ENCODE data around the gene APIP. TPM values are rescaled to one million over a fixed set of nuclear protein-coding genes. Genes with fewer than 3 reads are reported as not detected.

APIP gene
- polyA plus RNA-seq, 1 of the 3 experiments (the other 2 are of a cell fraction): 21.3 TPM

- ChIA-PET CTCF (no interaction called here), POLR2A (no interaction called here)
- H3K27me3 ChIP-seq (ENCODE audit: insufficient read depth): peaks cover 14% of the 10 kb centered on the region; the same call in 1 of the 2 replicates
- H3K4me1 ChIP-seq (ENCODE audit: control insufficient read depth in 1 of 2, insufficient read depth in 2 of 2, low read depth in 1 of 2, low read length in 1 of 2): no peaks in the 10 kb centered on the region
- 84% methylated on average over 3 of the region's 3 CpGs for WGBS (ENCODE audit: low lambda C conversion rate)
- no peaks in the 10 kb centered on the region for H3K36me3 ChIP-seq (replicated peaks in 1 of 2; ENCODE audit: control insufficient read depth in 1 of 2, insufficient read depth in 2 of 2, low read length in 1 of 2)
- H3K79me2 ChIP-seq (ENCODE audit: insufficient read depth): no peaks in the 10 kb centered on the region
- no peak overlapping the region for H3K27ac ChIP-seq (ENCODE audit: low read depth in 2 of 2, low read length in 1 of 2)
- H4K20me1 ChIP-seq (ENCODE audit: insufficient read depth): no peaks in the 10 kb centered on the region
- no peak for DNase-seq
- no peaks in the 10 kb centered on the region for H3K9me2 ChIP-seq
- no peak overlapping the region for H3K4me2 ChIP-seq
- no peaks in the 10 kb centered on the region for H3F3A ChIP-seq (replicated peaks; ENCODE audit: insufficient read depth)
- no peak overlapping the region for H3K4me3 ChIP-seq (ENCODE audit: low read depth in 2 of 2, low read length in 1 of 2)
- no peaks in the 10 kb centered on the region for H3K9me3 ChIP-seq
- H3K9ac ChIP-seq: no peak overlapping the region
- no peak for TF ChIP-seq GATA2 (CRISPR knock-in tag; IDR thresholded peaks at IDR 0.05)
- no peak for TF ChIP-seq TCF12 (IDR thresholded peaks at IDR 0.05)
- no peak for TF ChIP-seq ZBTB33 (IDR thresholded peaks at IDR 0.05; ENCODE audit: borderline replicate concordance, low read depth)
- no peak for TF ChIP-seq SIN3A (IDR thresholded peaks at IDR 0.05; ENCODE audit: borderline replicate concordance, low read depth, low read length)
- TF ChIP-seq CTCF (IDR thresholded peaks at IDR 0.05): no peak
- TF ChIP-seq MXI1 (IDR thresholded peaks at IDR 0.05; ENCODE audit: low read depth, low read length): no peak
- TF ChIP-seq NFIC (IDR thresholded peaks at IDR 0.05; ENCODE audit: borderline replicate concordance): no peak
- no peak for TF ChIP-seq USF1 (IDR thresholded peaks at IDR 0.05; ENCODE audit: borderline replicate concordance, low read depth)
- TF ChIP-seq MEF2A (IDR thresholded peaks at IDR 0.05; ENCODE audit: borderline replicate concordance, low read depth): no peak
- TF ChIP-seq GABPA (IDR thresholded peaks at IDR 0.05; ENCODE audit: low read depth): no peak
- no peak for TF ChIP-seq JUND (IDR thresholded peaks at IDR 0.05)
- TF ChIP-seq EP300 (IDR thresholded peaks at IDR 0.05; ENCODE audit: borderline replicate concordance in 1 of 2, low read depth in 1 of 2, low read length in 1 of 2): no peak
- no peak for TF ChIP-seq TAF1 (IDR thresholded peaks at IDR 0.05; ENCODE audit: borderline replicate concordance, low read depth, low read length)
- no peak for TF ChIP-seq SMC3 (IDR thresholded peaks at IDR 0.05; ENCODE audit: low read depth, low read length)
- no peak for TF ChIP-seq RXRA (IDR thresholded peaks at IDR 0.05; ENCODE audit: borderline replicate concordance, low read depth)
- TF ChIP-seq, protein P1, sequence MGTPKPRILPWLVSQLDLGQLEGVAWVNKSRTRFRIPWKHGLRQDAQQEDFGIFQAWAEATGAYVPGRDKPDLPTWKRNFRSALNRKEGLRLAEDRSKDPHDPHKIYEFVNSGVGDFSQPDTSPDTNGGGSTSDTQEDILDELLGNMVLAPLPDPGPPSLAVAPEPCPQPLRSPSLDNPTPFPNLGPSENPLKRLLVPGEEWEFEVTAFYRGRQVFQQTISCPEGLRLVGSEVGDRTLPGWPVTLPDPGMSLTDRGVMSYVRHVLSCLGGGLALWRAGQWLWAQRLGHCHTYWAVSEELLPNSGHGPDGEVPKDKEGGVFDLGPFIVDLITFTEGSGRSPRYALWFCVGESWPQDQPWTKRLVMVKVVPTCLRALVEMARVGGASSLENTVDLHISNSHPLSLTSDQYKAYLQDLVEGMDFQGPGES (IDR thresholded peaks at IDR 0.05; ENCODE audit: low read depth, low read length): no peak
- no peak for TF ChIP-seq YY1 (IDR thresholded peaks at IDR 0.05; ENCODE audit: low read depth)
- no peak overlapping the region for H2AFZ ChIP-seq (ENCODE audit: low read depth)
Observed at GRCh38 chr11:34865261-34865660, 50.9 kb downstream of the APIP start.

Data from SK-N-SH (cell line).